ENCODE data around the gene ZFYVE21.

ZFYVE21 gene

DNA sequence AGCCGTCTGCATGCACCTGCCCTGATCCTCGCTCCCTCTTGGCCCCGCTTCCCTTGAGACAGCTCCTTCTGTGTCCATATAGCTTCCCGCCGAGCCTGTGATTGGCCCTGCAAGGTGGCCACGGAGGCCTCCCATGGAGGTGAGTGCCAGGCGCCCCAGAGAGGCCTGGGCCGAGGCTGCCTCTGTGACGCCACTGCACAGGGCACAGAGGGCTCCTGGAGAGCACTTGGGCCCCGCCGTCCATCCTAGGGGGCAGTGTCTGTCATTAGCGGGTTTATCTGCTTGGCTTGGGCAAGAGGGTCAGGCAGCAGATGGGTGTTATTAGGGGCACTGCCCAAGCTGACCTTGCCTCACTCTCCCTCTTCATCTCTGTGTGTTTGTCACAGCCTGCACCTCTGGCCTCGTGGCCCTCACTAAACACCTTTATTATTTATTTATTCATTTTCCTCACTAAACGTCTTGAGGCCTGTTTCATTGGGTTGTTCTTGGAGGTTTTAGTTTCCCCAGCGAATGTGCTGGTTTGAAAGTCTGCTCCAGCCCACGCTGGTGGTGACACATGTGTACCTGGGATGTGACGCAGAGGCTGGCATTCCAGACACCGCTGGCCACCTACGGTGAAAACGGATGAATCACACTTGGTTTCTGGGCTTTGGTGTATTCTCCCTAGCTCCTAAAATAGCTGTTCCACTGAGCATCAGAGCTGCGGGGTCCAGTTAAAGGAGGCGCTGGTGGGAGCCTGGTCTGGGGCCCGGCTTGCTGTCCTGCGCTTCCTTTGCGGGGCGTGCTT is 5.9 kb downstream of the ZFYVE21 start:
- no peak overlapping the region for H3K4me3 ChIP-seq (ENCODE audit: low read depth, low read length)

DNA sequence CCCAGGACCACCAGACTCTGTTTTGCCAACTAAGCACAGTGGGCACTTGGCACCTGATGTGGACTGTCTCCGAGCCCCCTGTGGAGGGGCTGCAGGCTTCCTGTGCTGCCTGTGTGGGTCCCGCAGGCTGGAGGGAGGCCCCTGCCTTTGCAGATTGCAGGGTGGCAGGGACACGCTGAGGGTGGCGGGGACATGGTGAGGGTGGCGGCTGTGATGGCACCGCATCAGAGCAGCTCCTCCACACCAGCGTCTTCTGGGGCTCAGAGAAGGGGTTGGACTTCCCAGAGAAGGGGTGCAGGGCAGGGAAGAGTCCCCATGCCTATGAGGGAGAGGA is 8.1 kb downstream of the ZFYVE21 start:
- H3K4me3 ChIP-seq (ENCODE audit: low read depth, low read length), result no peak overlapping the region

DNA sequence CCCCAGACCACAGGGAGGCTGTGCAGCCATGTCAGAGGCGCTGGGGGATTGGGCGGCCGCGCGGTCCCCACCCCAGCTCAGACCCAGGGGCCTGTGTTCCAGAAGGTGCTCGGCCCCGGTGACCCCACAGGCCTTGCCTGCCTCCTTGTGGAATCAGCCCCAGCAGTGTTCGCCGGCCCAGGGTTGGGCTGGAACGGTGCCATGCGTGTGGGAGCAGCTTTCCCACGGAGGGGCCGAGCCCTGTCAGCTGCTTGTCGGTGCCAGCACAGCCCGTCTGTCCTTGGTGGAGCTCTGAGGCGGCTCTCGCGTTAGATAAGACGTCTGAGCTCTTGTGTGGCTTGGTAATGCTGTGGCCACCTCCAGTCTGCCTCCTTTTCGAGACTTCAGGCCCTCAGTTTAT is 8.5 kb downstream of the ZFYVE21 start:
- H3K4me3 ChIP-seq (ENCODE audit: low read depth, low read length), result no peak overlapping the region

DNA sequence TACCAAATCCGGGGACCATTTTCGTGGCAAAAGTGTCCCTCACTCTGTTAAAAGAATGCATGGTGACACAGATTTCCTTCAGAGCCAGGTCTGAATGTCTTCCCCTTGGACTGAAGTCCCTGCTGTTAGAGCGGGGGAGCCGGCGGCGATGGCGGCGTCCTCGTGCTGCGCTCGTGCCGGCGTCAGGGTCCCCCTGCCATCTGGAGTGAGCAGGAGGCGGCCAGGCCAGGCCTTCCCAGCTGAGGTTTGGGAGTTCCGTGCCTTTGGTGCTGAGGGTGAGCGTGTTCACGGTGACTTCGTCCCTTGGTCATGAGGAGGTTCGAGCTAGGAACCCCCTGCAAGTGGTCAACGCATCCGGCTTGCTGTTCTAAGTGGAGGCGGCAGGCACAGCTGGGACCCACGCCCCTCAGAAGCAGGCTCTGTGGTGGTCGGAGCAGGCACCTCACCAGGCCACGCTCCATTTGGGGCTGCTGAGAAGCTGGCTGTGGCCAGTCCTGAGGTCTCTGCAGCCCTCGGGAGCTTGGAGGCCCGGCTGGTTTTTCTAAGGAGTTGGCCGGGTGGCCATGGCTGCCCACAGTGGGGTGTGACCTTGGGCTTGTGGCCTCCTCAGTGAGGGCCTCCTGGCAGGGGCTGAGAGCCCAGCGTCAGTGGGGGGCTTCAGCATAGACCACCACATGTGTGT is 9.5 kb downstream of the ZFYVE21 start:
- no peak overlapping the region for H3K4me3 ChIP-seq (ENCODE audit: low read depth, low read length)

DNA sequence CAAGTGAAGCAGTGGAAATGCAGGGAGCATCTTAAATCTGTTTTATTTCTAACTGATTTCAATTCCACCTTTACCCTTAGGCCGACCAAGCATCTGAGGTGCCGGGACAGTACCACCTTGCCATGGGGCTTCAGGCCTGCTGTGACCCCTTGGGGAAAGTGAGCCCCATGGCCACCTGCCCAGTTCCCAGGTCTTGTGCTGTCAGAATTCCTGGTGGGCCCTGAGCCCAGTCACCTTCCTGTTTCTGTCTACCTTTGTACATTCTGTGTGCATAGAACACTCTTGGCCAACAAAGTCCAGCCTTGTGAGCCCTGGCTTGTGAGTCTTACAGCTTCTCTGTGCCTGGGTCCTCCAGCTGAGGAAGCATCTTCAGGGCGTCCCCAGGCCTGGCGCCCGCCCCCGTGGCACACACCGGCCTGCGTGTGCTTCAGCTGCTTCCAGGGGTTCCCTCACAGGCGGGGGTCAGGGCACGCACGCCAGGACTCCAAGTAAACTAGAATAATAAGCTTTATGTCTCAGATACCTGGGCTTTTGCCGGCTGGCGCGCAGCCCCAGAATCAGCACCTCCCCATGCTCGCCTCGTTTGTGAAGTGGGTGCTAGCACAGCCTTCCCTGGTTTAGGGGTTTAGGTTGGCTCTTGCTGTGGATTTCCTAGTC is 10.3 kb downstream of the ZFYVE21 start:
- no peak overlapping the region for H3K4me3 ChIP-seq (ENCODE audit: low read depth, low read length)

DNA sequence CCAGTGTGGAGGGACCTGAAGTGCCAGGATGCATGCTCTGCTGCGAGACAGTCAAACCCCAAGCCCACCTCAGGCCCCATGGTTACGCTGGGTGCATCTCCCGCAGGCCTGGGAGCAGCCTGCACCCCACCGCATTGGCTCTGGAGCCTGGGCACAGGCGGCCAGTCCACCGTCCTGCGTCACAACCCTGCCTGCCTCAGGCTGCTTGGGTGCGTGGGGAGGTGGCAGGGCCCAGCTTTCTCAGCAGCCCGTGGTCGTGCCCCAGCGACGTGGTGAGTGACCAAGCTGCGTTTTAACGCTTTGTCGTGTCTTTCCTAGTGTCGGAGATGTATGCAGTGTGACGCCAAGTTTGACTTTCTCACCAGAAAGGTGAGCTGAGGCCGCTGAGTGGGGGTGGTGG is 10.9 kb downstream of the ZFYVE21 start:
- H3K4me3 ChIP-seq (ENCODE audit: low read depth, low read length), result no peak overlapping the region

DNA sequence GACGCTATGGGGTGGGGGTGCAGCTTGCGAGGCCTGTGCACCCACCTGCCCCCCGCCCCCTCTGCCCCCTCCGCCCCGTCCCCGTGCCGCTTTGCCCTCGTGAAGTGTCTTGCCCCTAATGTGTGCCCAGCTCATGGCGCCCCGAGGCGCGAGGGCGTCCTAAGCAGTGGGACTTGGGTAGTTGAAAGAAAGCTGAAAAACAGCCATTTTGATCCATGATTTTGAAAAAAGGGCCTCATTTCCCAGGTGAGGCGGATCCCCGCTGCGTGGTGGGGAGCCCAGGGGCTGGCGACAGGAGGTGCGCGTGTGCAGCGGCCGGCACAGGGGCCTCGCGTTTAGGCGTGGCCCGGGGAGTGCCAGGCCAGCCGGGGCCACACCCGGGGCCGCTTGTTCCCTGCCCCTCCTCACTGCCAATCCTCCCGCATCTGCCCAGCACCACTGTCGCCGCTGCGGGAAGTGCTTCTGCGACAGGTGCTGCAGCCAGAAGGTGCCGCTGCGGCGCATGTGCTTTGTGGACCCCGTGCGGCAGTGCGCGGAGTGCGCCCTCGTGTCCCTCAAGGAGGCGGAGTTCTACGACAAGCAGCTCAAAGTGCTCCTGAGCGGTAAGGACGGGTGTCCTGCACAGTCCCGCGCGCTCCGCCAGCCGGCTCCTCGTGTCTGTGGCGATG is 11.8 kb downstream of the ZFYVE21 start:
- H3K4me3 ChIP-seq (ENCODE audit: low read depth, low read length), result no peak overlapping the region

DNA sequence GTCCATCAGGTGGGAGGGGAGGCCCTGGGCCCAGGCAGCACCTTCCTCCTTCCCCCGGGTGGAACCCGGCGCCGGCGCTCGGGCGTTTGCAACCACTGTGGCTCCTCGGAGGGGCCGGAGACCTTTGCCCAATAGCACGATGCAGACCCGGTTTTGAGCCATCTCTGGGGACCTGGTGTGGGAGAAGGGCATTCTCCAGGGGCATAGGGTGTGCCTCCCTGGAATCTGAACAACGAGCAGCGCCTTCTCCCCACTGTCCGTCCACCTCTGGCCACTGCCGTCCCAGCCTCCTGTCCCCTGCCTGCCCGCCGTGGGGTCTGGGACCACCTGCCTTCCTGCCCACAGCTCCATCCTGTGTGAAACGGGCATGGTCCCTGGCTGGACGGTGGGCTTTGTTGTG is 12.5 kb downstream of the ZFYVE21 start:
- H3K4me3 ChIP-seq (ENCODE audit: low read depth, low read length), result no peak overlapping the region

DNA sequence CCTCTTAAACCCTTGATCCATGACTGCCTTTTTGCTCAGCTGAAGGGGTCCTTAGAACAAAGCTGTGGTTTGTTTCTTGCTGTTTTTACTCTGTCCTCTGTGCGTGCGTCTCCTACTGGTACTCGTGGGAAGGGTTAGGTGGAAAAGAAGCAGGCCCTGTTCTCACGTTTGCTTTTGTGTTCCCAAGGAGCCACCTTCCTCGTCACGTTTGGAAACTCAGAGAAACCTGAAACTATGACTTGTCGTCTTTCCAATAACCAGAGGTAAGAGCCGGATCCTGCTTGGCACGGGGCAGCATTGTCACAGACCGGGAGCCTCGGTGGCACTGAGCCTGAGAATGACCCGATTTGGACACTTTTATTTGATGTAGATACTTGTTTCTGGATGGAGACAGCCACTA is 13.1 kb downstream of the ZFYVE21 start:
- H3K4me3 ChIP-seq (ENCODE audit: low read depth, low read length), result no peak overlapping the region

DNA sequence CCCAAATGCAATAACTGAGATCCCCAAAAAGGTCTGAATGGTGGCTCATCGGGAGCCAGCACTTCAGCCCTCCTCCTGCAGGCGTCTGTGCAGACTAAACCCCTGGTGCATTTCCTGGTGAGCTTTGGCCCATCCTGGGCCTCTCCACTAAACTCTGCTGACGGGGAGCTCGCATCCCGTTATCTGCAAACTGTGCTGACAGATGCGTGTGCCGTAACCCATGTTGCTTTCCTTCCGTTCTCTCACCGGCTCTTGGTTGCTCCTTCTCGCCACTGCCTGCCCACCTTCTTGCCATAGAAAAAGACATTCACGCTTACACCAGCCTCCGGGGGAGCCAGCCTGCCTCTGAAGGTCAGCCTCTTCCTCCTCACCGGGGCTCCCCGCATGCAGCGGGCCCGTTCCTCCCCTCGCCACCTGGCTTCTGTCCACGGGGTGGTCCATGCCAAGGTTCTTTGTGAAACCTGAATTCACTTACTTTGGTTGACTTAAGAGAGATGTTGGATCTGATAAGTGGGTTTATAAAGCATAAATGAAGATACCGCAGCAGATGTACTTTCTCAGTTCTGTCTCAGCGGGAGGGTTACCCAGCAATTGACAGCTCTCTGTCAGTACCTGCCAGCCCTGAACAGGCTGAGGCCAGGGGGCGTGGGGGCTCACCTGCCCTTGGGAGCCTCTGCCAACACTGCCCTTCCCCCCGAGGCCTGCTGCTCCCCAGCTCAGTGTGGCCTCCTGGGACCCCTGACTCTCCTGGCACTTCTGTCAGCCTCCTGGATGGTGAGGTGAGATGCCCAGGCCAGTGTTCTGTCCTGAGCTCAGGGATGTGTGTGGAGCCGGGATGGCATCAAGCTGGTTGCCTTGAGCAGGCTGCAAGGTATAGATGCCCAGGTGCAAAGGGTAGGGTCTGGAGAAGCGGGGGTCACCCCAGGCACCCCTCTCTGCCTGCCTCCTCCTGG is 14.2 kb downstream of the ZFYVE21 start:
- H3K4me3 ChIP-seq (ENCODE audit: low read depth, low read length), result no peak overlapping the region

DNA sequence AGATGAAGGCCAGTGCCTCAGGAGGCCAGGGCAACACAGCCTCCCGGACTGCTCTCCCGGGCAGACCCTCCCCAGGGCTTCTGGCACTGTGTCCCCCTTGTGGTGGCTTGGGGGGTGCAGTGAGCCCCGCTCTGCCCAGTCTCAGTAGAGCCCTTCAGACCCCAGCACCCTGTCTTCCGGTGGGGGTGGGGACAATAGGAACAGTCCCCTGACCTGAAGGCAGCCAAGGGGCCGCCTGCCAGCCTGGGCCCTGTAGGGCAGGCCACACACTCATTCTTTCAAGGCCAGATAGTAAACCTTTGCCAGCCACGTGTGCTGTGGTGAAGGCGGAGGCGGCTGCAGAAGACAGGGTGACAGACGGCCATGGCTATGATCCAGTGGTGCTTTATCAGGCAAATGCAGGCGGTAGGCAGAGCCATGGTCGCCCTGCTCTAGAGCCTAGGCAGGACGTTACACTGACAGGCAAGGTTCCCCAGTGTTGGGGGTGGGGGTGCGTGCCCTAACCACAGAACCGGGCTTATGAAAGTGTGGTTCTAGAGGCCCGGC is 15.0 kb downstream of the ZFYVE21 start:
- no peak overlapping the region for H3K4me3 ChIP-seq (ENCODE audit: low read depth, low read length)

DNA sequence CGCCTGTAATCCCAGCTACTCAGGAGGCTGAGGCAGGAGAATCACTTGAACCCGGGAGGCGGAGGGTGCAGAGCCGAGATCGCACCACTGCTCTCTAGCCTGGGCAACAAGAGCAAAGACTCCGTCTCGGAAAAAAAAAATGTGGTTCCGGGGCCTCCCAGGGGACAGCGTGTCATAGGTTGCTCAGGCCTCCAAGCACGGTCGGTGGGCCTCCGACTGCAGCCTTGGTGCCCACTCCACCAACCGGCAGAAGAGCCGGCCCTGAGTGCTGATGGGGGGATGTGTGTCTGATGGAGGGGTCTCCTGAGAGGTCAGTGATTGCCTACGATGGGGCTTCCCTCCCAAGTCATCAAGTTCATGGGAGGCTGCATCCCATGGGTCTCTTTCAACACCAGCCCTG is 15.9 kb downstream of the ZFYVE21 start:
- no peak overlapping the region for H3K4me3 ChIP-seq (ENCODE audit: low read depth, low read length)

DNA sequence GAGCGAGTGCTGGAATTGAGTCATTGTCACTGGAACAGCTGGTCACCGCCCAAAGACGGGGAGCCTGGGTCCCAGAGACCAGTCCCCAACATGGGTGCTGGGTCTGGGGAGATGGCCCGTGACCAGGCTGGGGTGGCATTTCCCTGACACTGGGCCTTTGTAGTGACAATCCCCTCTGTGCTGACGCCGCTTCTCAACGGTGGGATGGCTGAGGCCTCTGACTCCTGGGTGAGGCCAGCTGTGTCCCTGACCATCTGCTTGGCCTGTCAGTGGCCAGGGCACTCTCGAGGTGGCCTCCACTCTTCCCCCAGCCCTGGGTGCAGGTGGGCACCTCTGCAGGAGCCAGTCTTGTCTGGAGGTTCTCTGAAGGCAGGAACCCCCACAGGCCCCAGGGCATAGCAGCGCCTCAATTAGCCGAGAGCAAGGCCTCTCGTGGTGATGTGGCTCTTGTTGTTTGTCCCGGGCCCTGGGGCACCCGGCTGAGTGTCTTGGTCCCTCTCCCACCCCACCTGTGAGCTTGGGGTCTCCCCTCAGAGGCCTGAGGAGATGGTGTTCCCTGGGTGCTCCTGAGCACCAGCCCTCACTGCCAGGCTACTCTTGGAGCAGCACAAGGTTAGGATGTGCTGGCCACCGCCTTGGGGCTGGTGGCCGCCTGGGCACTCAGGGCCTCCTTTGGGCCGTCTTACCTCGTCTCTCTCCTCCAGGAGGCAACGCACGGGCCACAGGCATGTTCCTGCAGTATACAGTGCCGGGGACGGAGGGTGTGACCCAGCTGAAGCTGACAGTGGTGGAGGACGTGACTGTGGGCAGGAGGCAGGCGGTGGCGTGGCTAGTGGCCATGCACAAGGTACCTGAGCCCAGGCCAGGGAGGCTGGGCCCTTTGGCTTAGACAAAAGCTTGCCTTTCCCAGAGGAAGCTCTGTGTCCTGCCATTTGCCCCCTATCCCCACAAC is 16.6 kb downstream of the ZFYVE21 start:
- H3K4me3 ChIP-seq (ENCODE audit: low read depth, low read length), result no peak overlapping the region

DNA sequence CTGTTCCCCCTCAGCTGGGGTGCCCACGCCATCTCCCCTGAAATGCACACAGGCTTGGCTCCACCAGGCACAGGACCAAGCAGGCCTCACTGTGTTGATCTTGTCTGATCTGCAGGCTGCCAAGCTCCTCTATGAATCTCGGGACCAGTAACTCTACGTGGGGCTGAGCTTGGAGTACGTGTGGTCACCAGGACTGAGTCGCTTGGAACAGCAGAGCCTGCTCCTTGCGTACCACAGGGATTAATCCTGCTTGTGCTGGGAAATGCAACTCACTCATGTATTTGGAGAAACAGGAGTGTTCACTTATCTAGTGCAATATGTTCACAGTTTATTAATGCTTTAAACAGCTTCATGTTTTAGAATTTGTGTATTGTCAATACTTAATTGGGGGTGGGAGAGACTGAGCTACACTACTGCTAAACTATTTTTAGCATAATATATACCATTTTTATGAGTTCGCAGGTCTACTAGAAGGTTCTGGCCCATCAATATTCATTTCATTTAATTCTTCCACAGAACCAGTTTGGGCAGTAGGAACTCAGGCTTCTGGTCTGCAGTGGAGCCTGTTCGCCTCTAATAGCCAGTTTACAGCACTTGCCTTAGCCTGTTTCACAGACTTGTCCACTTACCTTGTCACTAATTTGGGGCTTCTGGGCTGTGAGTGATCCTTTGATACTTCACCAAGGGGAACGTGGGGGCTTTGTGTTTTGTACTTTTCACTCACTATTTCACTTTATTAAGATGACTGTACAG is 17.4 kb downstream of the ZFYVE21 start:
- H3K4me3 ChIP-seq (ENCODE audit: low read depth, low read length), result no peak overlapping the region

DNA sequence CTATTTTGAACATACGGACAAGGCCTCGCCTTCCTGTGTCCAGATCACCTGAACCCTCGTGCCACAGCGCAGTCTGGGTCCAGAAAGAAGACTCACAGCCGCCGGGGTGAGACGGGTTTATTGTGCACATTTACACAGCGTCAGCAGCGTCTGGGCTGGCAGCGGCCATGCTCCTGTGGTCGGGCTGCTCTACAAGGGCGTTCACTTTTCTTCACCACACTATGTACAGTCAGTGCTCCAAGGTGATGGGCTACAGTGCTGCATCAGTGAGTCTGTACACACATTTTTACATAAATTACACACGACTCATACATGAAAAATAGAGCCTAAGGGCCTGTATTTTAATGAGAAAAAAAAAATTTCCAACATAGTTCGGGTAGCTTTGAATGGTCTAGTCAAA is 18.0 kb downstream of the ZFYVE21 start:
- H3K4me3 ChIP-seq (ENCODE audit: low read depth, low read length), result no peak overlapping the region

DNA sequence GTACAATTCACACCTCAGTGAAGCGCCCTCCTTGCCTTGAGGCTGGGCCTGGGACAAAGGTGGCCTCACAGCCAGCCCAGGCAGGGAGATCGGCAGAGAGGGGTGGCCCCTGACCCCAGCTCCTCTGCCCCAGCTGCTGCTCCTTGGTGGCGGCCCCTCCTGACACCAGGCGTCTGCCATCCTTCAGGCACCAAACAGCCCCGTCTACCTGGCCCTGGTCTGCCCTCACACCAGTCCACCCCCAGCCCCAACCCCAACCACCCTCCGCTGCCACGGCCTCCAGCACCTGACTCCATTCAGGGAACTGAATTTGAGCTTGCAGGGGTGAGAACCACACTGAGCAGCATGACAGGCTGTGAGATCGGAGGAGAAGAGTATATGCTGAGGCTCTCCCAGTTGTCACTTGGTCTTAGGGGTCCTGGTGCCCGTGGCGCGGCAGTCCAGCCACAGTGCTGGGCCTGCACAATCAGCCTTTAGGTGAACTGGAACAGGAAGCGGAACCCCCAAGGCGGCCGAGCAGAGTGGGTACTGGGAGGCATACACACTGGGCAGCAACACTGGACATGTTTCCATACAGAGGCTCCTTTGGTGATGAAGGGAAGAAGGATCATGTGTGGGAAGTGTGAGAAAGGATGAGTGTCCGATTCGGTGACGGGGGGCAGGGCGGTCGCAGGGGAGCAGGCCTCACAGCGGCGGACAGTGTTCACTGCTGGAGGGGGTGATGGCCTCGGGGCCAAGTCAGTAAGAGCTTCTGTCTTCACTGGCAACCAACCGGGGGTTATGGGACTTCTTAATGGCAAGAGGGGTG is 18.7 kb downstream of the ZFYVE21 start:
- H3K4me3 ChIP-seq (ENCODE audit: low read depth, low read length), result no peak overlapping the region

DNA sequence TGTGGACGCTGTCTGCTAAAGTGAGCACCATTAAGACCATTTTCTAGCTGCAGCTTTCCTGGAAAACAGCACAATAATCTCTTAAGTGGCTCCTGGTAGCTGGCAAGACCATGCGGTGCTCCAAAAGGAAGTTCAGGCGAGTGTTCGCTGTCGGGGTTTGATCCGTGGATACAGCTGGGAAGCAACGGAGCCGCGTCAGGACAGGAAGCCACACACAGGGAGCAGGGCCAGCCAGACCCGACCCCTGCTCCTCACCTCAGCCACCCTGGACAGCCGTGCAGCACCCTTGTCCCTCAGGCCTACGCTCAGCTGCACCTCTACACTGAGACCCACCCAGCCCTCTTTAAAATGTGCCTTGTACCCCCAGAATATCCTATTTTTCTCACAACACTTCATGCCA is 19.4 kb downstream of the ZFYVE21 start:
- H3K4me3 ChIP-seq (ENCODE audit: low read depth, low read length), result no peak overlapping the region

DNA sequence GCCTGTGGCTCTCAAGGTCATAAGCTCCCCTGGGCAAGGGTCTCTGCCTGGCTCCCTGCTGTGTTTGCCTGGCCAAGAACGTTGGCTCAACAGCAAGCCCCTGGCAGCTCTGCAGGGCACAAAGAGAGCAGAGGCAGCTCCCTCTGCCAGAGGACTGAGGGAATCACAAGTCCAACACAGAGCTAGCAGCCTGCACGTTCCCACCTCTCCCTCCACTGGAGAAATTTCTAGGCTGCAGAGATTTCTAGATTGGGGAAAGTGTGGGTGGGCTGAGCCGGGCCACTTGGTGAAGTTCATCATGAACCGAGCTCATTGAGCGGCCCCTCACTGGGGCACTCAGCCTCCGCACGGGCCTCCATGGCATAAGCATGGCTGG is 19.8 kb downstream of the ZFYVE21 start:
- no peak overlapping the region for H3K4me3 ChIP-seq (ENCODE audit: low read depth, low read length)
